Right hindlimb (tissue), 1 donor: ENCODE results near the gene ACVR1.
"Not testable (repeated sequence)": the region's sequence is repeated elsewhere in the genome, so short reads cannot be mapped to it uniquely, and the experiment has no call there.

Experiments
- DNase-seq: peaks from one replicate; pipeline ENCODE4 v3.0.0-alpha.2; 2018

The ACVR1 gene

DNA sequence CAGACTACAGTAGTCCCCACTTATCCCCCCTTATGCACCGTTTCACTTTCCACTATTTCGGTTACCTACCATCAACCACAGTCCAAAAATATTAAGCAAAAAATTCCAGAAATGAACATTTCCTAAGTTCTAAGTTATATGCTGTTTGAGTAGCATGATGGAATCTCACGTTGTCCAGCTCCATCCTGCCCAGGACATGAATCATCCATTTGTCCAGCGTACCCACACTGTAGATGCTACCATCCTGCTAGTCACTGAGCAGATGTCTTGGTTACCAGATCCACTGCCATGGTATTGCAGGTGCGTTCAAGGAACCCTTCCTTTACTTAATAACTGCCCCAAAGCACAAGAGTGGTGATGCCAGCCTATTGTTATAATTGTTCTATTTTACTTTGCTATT lies 87.9 kb downstream of the ACVR1 start:
- DNase-seq, result no peak

DNA sequence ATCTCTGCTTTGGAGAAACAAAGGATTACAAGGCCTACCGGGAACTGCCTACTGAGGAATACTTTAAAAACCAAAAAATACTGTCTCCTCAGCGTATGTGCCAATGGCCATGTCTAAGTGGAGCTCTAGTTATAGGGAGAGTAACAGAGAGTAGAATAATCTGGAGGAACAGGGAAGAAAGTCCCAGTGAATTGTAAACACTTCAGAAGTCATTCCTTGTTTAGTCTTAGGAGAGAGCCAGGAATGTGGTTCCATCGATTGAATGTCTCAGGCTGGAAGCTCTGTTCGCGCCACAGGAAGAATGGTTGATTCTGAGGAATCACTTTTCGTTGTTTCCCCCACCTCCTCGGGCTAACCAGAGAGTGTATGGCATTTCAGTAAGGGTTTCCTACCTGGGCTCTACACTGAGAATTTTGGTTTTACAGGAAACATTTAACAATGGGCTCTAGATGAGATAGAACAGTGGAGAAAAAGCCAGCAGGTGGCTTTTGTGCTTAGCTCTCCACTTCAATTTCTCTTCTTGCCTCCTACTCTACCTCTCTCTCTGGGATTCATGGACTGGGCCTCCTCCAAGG lies 88.7 kb downstream of the ACVR1 start:
- no peak for DNase-seq

DNA sequence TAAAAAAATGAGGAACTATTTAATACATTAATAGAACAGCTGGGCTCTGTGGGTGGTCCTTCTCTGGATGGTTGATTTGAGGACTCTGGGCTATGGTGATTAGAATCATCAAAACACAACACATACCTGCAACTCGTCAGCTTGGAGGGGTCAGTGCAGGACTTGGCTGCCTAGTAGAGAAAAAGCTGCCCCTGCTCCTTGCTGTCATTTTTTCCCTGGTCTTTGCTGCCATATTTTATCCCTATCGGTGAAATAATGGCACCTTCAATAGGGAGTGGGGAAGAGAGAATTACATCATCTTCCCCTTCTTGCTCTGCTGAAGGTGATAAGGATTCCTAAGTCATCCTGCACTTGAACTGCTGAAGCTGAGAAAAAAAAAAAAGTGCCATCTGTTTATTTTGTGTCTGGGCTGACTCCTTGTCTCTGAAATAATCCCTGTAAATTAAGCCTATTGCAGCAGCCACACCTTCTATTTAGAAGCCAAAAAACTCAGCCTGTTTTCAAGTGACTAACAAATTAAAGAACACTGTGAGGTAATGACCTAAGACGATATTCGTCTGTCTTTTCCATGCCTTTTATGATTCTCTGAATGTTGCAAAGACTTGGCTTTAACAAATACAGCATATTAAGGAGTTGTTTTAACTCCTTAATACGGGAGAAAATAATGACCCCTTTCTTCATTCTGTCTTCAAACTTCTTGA lies 89.3 kb downstream of the ACVR1 start:
- DNase-seq, result no peak

DNA sequence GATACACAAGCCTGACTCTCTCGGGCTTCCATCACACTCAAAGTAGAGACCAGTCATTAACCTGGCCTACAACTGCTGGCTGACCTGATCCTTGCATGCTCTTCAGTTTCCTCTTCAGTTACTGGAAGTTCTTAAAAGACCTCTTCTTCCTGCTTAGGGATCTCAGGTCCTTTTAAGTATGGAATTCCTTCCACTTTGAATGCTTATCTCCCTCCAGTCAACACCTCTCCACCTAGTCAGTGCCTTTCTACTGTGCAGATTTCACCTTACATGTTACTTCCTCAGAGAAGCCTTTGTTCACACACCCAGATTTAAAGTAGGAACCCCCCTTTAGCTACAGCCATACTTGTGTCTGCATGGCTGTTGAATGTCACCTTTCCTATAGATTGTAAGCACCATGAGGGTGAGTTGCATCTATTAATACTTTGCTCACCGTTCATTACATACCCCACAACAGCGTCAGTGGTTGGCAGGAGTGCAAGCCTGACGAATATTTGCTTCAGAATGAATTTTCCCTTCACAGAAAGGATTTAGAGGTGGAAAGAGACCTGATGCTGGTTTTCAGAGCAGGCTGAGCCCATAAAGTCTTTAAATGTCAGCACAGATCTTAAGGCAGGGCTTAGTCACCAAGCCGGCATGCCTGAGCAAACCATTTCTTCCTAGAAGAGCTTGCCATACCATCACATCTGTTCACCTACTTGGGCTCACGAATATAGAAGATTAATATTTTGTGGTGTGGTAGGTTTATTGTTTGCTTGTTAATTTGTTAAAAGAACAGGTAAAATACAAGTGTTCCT lies 90.1 kb downstream of the ACVR1 start:
- no peak for DNase-seq

DNA sequence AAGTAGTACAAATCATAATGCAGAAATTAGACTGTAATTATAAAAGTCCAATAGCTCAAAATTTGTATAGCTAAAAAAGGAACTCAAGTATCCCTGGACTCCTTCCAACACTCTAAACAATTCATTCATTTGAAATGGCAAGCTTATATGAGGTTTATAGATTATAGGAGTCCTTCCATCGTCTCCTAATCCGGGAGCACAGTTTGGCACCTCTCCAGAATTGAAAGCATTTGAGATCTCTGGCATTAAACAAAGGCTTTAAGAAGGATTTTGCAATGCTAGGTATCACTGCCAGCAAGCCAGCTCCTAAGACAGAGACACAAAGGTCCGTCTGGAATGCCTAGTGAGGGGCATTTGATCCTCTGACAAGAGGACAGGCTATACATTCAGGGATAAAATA lies 90.9 kb downstream of the ACVR1 start:
- DNase-seq, result no peak

DNA sequence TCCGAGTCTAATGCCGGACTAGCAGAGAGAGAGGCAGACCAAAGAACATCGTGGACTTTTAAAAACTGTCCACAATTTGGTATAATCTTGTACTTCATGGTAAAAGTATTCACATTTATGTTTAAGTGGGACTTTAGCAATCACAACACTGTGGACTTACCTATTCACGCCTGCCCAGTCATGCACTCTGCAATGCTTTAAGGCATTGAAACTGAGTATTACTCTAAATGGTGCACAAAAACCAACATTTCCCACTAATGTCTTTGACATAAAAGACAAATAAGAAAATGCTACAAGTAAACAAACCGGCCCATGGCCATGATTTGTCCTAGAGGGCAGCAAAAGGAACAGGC lies 91.3 kb downstream of the ACVR1 start:
- no peak for DNase-seq

DNA sequence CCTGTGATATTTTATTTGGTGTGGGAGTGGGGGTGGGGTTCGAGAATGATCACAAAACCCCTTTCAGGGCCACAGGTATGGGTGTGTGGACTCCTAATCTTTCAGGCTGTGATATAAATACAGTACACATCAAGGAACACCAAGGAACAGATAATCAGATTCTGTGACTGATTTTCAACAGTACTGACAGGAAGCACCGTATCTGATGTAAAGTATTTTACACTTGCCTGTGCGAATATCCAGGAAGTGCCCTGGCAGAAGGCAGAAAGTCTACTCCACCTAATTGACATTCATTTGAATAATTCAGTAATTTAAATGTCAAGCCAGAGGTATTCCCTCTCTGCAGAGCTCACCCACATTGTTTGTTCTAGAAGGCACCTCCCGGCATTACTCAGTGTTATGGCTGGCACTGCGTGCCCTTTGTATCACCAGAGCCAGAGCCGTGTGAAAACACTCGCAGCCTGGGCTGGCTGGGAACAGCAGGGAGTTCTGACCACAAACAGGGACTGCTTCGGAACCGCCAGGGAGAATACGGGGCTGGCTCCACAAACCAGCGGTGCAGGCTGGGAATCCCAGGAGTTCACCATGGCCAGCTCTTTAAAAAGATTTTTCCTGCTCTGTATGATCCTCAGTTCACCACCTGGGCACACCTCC lies 91.8 kb downstream of the ACVR1 start:
- no peak for DNase-seq

DNA sequence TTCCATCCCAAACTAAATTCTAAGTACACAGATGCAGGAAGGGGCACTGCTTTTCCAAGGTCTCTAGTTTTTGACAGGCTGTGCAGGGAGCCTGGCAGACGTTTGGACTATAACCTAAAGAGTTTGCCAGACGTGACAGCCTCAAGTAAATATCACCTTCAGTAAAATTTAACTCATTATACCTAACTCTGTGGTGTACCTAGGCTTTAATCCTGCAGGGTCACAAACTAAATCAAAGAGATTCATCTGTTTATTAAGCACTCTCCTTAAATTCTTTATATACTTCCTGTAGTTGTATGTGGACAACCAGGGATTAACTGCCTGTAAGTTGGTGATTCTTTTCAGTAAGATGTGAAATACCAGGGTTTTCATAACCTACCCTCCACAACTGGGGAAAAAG lies 92.9 kb downstream of the ACVR1 start:
- no peak for DNase-seq

DNA sequence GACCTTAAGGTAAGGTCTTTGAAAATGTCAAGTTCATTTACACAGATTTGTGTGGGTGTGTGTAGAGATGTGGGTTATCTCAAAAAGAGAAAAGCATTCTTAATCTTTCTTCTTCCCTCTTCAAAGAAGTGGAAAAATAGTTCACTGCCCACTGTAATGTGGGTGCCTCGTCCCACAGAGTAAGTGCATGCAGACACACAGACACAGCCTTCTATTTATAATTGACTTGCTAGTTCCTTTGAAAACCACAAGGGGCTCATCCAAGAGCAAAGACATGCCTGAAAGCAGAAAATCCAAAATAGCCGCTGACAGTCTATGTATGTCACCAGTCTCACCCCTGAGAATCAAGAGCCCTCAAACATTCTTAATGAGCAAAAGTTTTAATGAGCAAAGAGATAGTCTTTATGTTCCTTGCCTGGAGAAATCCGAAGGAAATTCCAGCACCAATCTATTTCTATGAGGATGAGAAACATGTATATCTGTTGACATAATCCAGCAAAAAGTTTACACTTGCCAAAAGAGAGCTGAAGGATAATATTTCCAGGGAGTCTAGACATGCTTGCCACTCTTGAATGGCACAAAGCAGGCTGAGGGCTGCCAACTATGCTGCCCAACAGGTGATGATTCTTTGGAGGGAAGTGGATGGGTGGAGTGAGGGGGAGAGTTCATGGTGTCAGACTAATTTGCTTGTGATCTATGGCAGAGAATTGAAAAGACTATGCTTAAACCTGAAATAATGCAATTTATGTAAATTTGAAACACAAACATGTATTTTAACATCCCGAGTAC lies 93.9 kb downstream of the ACVR1 start:
- DNase-seq, result no peak

DNA sequence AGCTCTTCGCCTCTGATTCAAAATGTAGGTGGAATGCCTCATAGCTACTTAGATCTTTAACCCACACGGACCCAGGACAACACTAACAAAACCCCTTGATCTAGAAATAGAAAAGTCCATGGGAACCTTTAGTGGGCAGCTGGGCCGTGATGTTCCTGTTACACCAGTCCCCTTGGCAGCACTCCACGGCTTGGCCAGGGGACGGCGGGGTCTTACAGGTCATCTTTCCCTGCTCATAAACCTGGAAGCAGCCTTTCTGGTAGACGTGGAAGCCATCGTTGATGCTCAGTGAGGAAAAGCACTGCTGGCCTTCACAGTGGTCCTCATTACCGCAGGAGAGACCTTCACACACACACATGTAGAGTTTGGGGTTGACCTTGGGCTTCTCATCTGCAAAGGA lies 95.9 kb downstream of the ACVR1 start:
- DNase-seq, result no peak

DNA sequence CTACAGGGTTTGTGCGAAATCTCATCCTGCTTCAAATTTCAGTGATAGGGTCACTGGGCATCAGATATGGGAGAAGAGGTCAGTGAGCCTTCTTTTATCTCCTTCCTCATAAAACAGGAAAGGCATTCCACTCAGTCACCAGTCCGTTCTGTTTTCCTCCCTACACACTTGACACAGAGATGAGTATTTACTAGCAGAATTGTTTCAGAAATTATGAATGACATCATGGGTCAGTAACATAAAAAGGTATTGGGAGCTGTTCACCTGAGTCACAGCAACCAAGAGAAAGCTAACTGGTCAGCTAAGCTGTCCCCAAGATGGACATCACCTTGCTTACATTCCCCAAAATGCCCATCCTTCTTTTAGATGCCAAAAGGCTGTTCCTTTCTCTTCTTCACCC lies 96.3 kb downstream of the ACVR1 start:
- no peak for DNase-seq

DNA sequence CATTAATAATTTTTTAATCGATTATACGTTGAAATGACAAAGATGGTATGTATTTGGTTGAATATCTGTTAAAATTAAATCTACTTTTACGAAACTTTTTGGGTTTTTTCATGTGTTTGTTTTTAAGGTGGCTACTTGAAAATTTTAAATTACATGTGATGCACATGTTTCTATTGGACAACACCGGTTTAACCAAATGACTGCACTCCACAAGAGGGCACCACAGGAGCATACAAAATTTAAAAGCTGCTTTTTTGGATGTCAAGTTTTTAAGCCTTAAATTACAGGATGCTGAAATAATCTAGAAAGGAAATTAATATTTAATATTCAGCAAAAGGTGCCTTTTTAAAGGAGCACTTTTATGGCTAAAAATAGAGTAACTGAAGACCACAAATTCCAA lies 98.7 kb downstream of the ACVR1 start:
- peak; percentile 55 for DNase-seq

DNA sequence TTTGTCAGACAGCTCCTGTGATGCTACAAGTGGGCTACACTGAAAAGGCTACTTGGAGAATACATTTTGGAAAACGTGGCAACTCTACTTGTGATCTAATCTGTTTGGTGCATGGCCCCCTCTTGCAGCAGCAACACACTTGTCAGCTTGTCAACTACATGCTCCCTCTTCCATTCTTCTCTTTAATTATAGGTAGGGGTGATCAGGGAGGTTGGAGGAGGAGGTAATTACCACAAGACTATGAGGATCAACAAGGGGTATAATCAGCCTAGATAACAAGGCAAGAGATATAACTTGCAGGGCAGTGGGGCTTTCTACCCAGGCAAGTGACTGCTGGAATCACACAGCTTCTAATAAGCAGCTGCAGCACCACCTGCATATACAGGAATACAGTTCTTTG lies 104.9 kb downstream of the ACVR1 start:
- DNase-seq, result no peak

DNA sequence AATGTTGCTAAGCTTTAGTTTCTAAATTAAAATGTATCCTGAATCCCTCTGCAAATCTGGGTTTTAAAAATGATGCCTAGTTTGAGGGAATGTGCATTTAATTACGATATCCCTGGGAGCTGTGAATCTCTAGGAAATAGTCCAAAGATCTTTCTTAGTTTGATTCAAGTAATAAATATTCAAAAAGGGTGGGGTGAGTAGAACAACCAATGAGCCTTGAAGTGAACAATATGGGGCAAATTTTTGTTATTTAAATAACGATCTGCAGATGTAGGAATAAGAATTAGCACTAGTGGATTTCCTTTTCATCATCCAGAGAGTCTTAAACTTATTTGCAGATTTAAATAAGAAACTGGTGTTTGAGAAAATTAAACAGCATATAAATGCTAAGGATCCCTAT lies 106.3 kb downstream of the ACVR1 start:
- no peak for DNase-seq

DNA sequence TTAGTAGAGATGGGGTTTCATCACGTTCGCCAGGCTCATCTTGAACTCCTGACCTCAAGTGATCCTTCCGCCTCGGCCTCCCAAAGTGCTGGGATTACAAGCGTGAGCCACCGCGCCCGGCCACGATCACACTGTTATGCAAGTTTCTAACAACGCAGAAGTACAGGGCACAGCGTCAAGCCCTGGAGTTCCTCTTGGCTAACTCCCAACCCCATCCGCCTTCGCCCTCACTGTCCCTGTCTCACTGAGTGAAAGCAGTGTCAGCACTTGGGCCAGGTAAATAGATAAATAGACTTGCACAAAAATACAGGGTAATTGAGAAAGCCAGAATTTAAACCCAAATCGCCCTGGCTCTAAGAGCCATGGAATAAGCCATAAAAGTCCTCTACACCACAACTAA lies 111.7 kb downstream of the ACVR1 start:
- no peak for DNase-seq

DNA sequence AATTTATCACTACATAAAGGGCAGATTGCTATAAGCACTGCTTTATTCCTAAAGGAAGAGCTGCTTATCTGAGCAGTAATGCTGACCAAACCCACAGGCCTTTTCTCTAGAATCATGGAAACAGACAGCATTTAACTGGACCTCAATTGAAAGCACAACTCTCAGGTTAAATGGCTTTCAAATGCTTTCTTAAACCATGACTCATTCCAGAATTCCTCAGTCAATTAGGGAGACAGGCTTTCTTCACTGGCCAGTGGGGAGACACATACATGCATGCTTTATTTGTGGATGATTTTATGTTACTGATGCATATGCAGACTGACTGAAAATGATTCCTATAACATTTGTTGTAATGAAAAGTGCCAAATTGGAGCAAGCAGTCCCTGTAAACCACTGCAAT lies 114.6 kb downstream of the ACVR1 start:
- no peak for DNase-seq

DNA sequence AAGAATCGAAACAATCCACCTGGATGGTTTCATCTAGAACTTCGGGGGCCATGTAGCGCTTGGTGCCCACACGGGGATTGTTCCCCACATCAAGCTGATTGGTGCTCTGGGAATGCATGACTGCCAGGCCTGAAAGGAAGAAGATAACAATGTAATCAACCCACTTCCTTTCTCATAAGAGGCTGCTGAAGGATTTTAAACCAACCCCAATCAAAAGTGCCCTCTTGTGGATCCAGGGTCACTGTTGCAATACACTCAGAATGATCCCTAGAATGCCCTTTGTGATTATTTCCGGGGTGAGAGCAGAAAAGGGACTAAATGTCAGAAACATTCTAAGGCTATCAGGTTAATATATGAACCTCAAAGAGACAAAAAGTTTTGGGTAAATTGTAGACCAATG lies 115.2 kb downstream of the ACVR1 start:
- DNase-seq, result no peak

DNA sequence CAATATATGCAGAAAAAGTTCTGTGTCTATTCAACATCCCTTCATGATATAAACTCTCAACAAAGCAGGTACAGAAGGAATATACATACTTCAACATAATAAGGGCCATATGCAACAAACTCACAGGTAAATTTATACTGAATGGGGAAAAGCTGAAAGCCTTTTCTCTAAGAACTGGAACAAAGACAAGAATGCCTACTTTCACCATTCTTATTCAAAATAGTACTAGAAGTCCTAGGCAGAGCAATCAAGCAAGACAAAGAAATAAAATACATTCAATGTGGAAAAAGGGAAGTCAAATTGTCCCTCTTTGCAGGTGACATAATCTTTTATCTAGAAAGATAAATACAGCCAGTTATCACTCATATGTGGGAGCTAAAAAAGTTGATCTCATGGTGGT lies 116.3 kb downstream of the ACVR1 start:
- DNase-seq, result no peak

DNA sequence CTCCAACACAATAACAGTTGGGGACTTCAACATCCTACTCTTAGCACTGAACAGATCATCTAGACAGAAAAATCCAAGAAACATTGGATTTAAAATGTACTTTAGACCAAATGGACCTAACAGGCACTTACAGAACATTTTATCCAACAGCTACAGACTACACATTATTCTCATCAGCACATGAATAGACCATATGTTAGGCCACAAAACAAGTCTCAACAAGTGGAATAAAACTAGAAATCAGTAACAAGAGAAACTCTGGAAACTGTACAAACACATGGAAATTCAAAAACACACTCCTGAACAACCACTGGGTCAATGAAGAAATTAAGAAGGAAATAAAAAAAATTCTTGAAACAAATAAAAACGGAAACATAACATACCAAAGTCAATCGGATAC lies 117.5 kb downstream of the ACVR1 start:
- DNase-seq, result no peak

DNA sequence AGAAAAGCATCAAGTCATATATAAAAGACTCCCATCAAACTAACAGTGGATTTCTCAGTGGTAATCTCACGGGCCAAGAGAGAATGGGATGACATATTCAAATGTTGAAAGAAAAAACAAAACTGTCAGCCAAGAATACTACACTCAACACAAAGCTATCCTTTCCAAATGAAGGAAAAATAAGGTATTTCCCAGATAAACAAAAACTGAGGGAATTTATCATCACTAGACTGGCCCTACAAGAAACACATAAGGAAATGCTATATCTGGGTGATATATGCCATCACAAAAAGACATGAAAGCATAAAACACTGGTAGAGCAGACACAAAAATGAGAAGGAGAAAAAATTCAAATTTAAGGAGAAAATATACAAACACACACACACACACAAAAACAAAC lies 118.6 kb downstream of the ACVR1 start:
- DNase-seq, result no peak

DNA sequence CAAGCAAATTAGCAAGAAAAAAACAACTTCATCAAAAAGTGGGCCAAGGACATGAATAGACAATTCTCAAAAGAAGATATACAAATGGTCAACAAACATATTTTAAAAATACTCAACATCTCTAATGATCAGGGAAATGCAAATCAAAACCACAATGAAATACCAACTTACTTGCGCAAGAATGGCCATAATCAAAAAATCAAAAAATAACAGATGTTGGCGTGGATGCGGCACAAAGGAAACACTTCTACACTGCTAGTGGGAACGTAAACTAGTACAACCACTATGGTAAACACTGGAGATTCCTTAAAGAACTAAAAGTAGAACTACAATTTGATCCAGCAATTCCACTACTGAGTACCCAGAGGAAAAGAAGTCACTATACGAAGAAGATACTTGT lies 119.7 kb downstream of the ACVR1 start:
- not testable (repeated sequence) for DNase-seq

DNA sequence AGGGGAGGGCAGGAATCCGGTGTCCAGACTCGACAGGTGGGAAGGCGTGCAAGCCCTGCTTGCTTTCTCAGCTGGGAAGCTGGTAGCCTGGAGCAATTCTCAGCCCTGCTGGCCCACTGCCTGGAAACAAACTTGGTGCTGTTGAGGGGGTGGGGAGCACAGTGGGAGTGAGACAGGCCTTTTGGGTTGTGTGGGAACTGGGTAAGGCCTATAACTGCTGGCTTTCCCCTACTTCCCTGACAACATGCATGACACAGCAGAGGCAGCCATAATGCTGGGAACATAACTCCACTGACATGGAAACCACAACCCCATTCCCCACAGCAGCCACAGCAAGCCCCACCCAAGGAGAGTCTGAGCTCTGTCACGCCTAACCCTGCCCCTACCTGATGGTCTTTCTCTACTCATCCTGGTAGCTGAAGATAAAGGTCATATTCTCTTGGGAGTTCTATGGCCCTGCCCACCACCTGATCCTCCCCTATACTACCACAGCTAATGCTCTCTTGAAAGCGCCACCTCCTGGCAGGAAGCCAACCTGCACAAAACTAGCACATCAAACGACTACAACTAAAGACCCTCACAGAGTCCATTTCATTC lies 124.6 kb downstream of the ACVR1 start:
- peak; percentile 31 for DNase-seq

DNA sequence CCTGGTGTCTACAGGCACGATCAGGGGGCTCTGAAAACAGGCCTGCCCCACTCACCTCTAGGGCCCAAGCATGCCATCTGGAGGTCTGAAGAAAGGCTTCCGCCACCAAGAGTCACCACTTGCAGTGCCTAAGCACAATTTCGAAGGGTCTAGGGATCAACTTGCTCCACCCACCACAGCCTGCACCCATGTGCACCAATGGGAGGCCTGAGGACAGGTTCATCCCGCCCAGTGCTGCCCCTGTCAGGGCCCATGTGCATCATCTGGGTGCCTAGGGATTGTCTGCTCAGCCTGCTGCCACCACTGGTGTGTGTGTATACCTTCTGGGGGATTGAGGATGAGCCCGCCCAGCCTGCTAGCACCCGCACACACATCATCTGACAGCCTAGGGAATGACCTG lies 126.4 kb downstream of the ACVR1 start:
- no peak for DNase-seq
